ENCODE results near the gene DNASE2B.

The DNASE2B gene

DNA sequence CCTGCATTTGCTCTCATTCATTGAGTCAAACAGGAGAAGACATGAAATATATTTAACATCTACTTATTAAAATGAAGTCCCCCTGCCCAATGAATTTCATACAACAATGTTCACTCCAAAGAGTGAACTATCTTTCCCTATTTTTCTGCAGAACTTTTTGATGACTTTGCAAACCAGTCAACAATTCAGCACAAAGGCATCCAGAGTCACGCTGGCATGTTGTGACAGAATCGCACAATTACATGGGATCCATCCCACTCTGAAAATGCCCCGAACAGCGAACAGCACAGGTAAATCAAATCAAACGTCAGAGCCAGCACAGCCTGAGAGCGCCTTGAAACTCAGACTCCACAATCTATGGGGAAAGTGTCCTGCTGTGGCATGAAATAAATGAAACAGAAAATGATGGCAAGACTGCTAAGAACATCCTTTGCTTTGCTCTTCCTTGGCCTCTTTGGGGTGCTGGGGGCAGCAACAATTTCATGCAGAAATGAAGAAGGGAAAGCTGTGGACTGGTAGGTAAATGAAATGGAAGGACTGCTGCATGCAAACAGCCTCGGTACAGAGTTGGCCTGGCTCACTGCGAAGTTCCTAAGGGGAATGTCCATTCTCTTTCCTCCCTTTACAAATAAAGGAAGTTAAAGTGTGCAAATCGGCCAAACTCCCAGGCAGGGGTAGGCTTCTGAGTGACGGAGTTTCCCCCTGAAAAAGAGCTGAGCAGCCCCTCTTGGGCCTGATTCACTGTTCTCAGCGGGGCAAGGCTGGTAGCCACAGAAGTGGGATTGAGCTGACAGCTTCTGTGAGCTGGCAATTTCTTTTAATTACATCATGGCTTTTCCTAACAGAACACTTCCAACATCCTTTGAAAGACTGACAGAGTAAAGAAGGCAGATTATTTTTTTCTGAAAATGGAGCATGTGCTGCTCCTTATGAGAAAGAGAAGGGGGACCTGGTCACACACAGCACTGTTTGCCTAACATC lies at the start of gene DNASE2B:
DNASE2B (plus strand) TSS at position 310 of the 981 bp plus-strand sequence; CDS start at position 391, 81 bp downstream.
- TF ChIP-seq JUND (IDR thresholded peaks at IDR 0.05; ENCODE audit: low read depth) = no peak
- no peak for DNase-seq (ENCODE audit: low read depth in 1 of 2, low spot score in 1 of 2)
- in situ Hi-C loops (cut with HindIII; ENCODE audit: low pct_unique_long_range_greater_than_20kb, low sequenced_read_pairs) = no loop called here

GRCh38 chr1:84348759-84349158 lies 49.5 kb upstream of the DNASE2B start:
- TF ChIP-seq JUND (IDR thresholded peaks at IDR 0.05; ENCODE audit: low read depth) = no peak
- in situ Hi-C loops (cut with HindIII; ENCODE audit: low pct_unique_long_range_greater_than_20kb, low sequenced_read_pairs) = no loop called here
- DNase-seq (ENCODE audit: low read depth in 1 of 2, low spot score in 1 of 2) = no peak

GRCh38 chr1:84350104-84350503 lies 48.2 kb upstream of the DNASE2B start:
- TF ChIP-seq JUND (IDR thresholded peaks at IDR 0.05; ENCODE audit: low read depth) = no peak
- DNase-seq (ENCODE audit: low read depth in 1 of 2, low spot score in 1 of 2) = no peak
- in situ Hi-C loops (cut with HindIII; ENCODE audit: low pct_unique_long_range_greater_than_20kb, low sequenced_read_pairs) = no loop called here

GRCh38 chr1:84350550-84350949 lies 47.7 kb upstream of the DNASE2B start:
- DNase-seq (ENCODE audit: low read depth in 1 of 2, low spot score in 1 of 2) = no peak
- TF ChIP-seq JUND (IDR thresholded peaks at IDR 0.05; ENCODE audit: low read depth) = no peak
- in situ Hi-C loops (cut with HindIII; ENCODE audit: low pct_unique_long_range_greater_than_20kb, low sequenced_read_pairs) = no loop called here

DNA sequence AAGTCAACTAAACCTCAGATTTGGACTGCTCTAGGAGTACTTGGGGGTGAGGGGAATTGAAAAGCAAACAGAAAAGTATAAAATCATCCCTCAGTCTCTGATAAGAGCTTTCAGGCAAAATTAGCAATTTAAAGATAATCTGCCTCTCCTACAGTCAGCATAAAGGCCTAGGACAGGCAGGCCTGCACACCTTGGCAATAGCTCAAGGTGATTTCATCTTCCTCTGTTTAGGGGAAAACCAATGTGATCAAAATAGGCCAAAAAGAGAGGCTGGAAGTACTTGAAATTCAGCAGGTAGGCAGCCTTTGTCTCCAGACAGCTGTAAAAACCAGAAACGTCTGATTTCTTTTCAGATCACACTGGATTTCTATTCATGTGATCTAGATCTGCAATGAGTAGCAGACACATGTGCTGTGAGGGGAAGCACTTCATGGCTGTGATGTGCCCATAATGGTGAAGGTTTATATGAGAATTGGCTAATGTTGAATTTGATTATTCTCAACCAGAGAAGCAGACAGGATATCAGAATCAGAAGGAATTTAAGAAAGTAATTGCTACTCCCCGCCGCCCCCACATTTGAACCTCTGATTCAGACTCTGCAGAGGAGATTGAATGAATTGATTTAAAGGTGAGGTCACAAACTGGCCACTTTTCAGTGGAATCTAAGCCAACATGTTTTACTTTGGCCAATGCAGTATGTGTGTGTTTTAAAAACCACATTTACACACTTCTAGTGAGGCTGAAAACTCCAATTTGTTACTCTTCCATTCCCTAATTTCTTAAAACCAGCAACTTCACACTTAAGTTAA lies 45.8 kb upstream of the DNASE2B start:
- DNase-seq (ENCODE audit: low read depth in 1 of 2, low spot score in 1 of 2) = no peak
- no peak for TF ChIP-seq JUND (IDR thresholded peaks at IDR 0.05; ENCODE audit: low read depth)
- in situ Hi-C loops (cut with HindIII; ENCODE audit: low pct_unique_long_range_greater_than_20kb, low sequenced_read_pairs) = no loop called here

DNA sequence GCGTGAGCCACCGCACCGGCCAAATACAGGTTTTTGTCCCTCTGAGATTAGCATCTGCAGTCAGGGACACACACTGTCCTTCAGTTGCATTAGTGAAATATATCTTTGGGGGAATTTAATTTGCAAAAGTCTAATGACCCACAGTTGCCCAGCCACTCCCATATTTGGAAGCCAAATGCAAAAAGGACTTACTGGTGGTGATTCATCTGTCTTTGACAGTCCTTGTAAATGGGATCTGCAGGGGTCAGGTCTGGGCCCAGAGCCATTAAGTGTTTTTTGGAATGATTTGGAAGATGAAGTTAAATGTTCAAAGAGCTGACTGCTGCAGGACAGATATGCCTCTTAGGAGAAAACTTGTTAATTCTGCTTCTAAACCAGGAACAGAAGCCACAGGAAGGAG lies 44.6 kb upstream of the DNASE2B start:
- in situ Hi-C loops (cut with HindIII; ENCODE audit: low pct_unique_long_range_greater_than_20kb, low sequenced_read_pairs) = no loop called here
- DNase-seq (ENCODE audit: low read depth in 1 of 2, low spot score in 1 of 2) = no peak
- TF ChIP-seq JUND (IDR thresholded peaks at IDR 0.05; ENCODE audit: low read depth) = no peak

DNA sequence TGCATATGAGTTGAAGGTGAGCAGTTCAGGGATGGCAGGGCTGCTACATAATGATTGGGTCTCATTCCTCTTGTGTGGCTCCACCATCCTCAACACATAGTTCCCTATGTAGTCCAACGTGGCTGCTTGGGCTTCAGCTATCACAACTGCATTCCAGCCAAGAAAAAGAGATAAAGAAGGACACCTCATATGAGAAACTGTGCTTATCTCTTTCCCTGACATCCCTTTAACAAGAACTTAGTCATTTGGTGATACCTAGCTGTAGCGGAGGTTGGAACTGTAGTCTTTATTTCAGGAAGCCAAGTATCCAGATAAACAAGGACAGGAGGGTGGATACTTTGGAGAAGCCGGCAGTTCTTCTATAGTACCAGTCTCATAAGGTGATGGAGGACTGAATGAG lies 42.7 kb upstream of the DNASE2B start:
- DNase-seq (ENCODE audit: low read depth in 1 of 2, low spot score in 1 of 2) = no peak
- no peak for TF ChIP-seq JUND (IDR thresholded peaks at IDR 0.05; ENCODE audit: low read depth)
- in situ Hi-C loops (cut with HindIII; ENCODE audit: low pct_unique_long_range_greater_than_20kb, low sequenced_read_pairs) = no loop called here

DNA sequence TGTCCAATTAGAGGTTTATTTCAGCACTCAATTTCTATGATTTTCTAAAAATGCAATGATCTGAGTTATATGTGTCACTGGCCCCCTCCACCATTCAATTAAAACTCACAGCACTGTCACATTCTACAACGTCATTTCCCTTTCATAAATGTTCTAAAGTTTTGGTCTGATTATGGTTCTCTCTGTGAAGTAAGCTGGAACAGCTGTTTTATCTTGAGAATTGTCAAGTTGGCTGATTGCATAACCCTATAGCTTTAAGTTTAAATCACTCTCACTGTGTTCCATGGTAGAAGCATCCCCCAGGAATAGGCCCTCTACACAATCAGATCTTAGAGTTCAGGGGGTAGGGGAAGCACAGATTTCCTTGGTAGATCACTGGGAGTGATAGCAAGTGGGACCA lies 41.4 kb upstream of the DNASE2B start:
- in situ Hi-C loops (cut with HindIII; ENCODE audit: low pct_unique_long_range_greater_than_20kb, low sequenced_read_pairs) = no loop called here
- TF ChIP-seq JUND (IDR thresholded peaks at IDR 0.05; ENCODE audit: low read depth) = no peak

GRCh38 chr1:84358695-84359094 lies 39.6 kb upstream of the DNASE2B start:
- in situ Hi-C loops (cut with HindIII; ENCODE audit: low pct_unique_long_range_greater_than_20kb, low sequenced_read_pairs) = no loop called here
- DNase-seq (ENCODE audit: low read depth in 1 of 2, low spot score in 1 of 2) = no peak
- no peak for TF ChIP-seq JUND (IDR thresholded peaks at IDR 0.05; ENCODE audit: low read depth)

More for the DNA sequence above, 41.4 kb upstream of the DNASE2B start:
- no peak for DNase-seq (ENCODE audit: low read depth in 1 of 2, low spot score in 1 of 2)

DNA sequence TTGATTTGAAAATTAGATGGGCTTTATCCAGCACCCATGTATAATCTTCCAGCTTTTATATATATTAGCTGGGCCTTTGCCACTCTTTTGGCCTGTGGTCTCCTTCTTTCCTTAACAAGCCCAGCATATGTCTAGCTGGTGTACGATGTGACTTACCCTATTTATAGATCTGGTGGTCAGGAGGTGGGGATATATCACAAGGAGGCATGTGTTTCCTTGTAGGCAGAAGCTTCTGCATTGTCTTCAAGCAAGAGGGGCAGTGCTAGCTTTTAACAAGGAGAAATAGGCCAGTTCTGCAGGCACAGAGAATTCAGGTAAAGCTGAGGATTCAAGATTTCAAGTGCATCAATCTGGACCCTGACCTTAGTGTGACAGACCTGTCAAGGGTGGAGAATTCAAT lies 38.0 kb upstream of the DNASE2B start:
- DNase-seq (ENCODE audit: low read depth in 1 of 2, low spot score in 1 of 2) = no peak
- in situ Hi-C loops (cut with HindIII; ENCODE audit: low pct_unique_long_range_greater_than_20kb, low sequenced_read_pairs) = no loop called here
- TF ChIP-seq JUND (IDR thresholded peaks at IDR 0.05; ENCODE audit: low read depth) = no peak

- no peak for DNase-seq (ENCODE audit: low read depth in 1 of 2, low spot score in 1 of 2)
- in situ Hi-C loops (cut with HindIII; ENCODE audit: low pct_unique_long_range_greater_than_20kb, low sequenced_read_pairs) = no loop called here
- TF ChIP-seq JUND (IDR thresholded peaks at IDR 0.05; ENCODE audit: low read depth) = no peak
These were observed 36.5 kb upstream of the DNASE2B start for GRCh38 chr1:84361796-84362195.

DNA sequence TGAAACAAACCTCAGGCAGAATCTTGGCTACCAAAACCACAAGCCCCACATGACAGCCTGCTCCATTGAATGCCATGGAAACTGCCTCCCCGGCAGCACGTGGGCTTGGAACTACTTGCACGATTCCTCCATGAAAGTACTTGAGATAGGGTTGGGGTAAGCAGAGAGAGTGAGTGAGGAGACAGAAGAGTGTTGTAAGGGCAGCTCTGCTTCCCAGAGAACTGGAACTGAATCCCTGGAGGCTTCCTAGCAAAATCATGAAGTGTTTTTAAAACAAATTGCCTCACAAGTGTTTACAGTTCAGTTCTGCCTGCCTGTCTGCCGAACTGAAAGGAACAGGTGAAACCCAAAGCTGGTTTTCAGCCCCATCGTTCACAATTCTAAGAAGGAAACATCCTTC lies 35.3 kb upstream of the DNASE2B start:
- in situ Hi-C loops (cut with HindIII; ENCODE audit: low pct_unique_long_range_greater_than_20kb, low sequenced_read_pairs) = no loop called here
- no peak for TF ChIP-seq JUND (IDR thresholded peaks at IDR 0.05; ENCODE audit: low read depth)
- no peak for DNase-seq (ENCODE audit: low read depth in 1 of 2, low spot score in 1 of 2)

DNA sequence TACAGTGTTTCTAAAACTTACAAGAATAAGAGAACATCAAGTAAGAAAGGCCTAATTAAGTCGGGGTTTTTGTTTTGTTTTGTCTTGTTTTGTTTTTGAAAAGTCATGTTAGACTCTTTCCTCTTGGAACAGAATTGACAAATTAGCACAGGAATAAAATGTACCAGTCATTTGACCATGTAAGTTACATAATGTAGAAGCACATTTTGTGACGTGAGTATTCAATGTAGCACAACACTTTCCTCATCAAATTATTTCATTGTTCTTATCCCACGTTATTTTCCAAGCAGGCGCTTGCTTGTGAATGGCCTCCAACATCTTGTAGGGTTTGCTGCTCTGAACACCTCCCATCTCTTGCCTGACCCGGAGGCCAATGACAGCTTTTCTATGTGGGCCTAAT lies 34.7 kb upstream of the DNASE2B start:
- DNase-seq (ENCODE audit: low read depth in 1 of 2, low spot score in 1 of 2) = no peak
- TF ChIP-seq JUND (IDR thresholded peaks at IDR 0.05; ENCODE audit: low read depth) = no peak
- in situ Hi-C loops (cut with HindIII; ENCODE audit: low pct_unique_long_range_greater_than_20kb, low sequenced_read_pairs) = no loop called here
